Measurements from ENCODE around the gene CARS1. TPM values are rescaled to one million over a fixed set of nuclear protein-coding genes. Genes with fewer than 3 reads are reported as not detected.

CARS1 gene
- total RNA-seq, 6 donors from 2014 or later = 28.9 to 54.1 (median 43.0) TPM

- TF ChIP-seq EP300 (IDR thresholded peaks at IDR 0.05) (peak in 1 of 4 donors; percentile 47), POLR2AphosphoS5 (IDR thresholded peaks at IDR 0.05) (peak in 1 of 2 donors; percentile 83), CTCF (IDR thresholded peaks at IDR 0.05) (peak in 4 of 6 experiments; percentile 18 to 54 (median 30)), POLR2A (IDR thresholded peaks at IDR 0.05) (no peak)
- 65% methylated on average over 18 of the region's 18 CpGs for WGBS, 2 donors
- Histone ChIP-seq H3K4me3 (peak overlapping the region in 1 of 4 donors; percentile 18), H3K27me3 (no peaks in the 10 kb centered on the region), H3K36me3 (peaks cover 0 to 57% (median 17%) of the 10 kb centered on the region in 4 donors), H3K9me3 (no peaks in the 10 kb centered on the region), H3K4me1 (peaks cover 7 to 24% (median 12%) of the 10 kb centered on the region in 4 donors), H3K27ac (peak overlapping the region; percentile 41 to 77 (median 59))
- peak; percentile 71 to 90 for ATAC-seq (ENCODE audit: low FRiP score in 2 of 2)
- peak; percentile 69 to 84 for DNase-seq
Observed at GRCh38 chr11:3049430-3050243, 7.6 kb downstream of the CARS1 start.

- no peak overlapping the region for H3K27ac ChIP-seq
- 93 to 100% methylated on average over 3 to 16 of the region's 16 CpGs for WGBS, 2 donors
- ATAC-seq (ENCODE audit: low FRiP score in 2 of 2) = no peak
- no peak for TF ChIP-seq CTCF (IDR thresholded peaks at IDR 0.05)
- no peak for TF ChIP-seq EP300 (IDR thresholded peaks at IDR 0.05)
- no peak for TF ChIP-seq POLR2A (IDR thresholded peaks at IDR 0.05)
- no peak for TF ChIP-seq POLR2AphosphoS5 (IDR thresholded peaks at IDR 0.05)
- H3K4me1 ChIP-seq = peaks cover 7 to 37% (median 15%) of the 10 kb centered on the region in 4 donors
- H3K36me3 ChIP-seq = peaks cover 0 to 52% (median 18%) of the 10 kb centered on the region in 4 donors
- no peak overlapping the region for H3K4me3 ChIP-seq
- no peaks in the 10 kb centered on the region for H3K9me3 ChIP-seq
- no peak for DNase-seq
- no peaks in the 10 kb centered on the region for H3K27me3 ChIP-seq
Observed at GRCh38 chr11:3047637-3048036, 9.6 kb downstream of the CARS1 start.

GRCh38 chr11:3046641-3047040 lies 10.6 kb downstream of the CARS1 start:
- no peak for DNase-seq
- Histone ChIP-seq H3K27ac (no peak overlapping the region), H3K4me3 (no peak overlapping the region), H3K36me3 (peaks cover 4 to 50% (median 22%) of the 10 kb centered on the region in 4 donors), H3K4me1 (peaks cover 7 to 40% (median 15%) of the 10 kb centered on the region in 4 donors), H3K9me3 (no peaks in the 10 kb centered on the region), H3K27me3 (no peaks in the 10 kb centered on the region)
- ATAC-seq (ENCODE audit: low FRiP score in 2 of 2) = no peak
- no peak for TF ChIP-seq POLR2AphosphoS5 (IDR thresholded peaks at IDR 0.05)
- no peak for TF ChIP-seq EP300 (IDR thresholded peaks at IDR 0.05)
- no peak for TF ChIP-seq CTCF (IDR thresholded peaks at IDR 0.05)
- no peak for TF ChIP-seq POLR2A (IDR thresholded peaks at IDR 0.05)
- WGBS, 2 donors = 84 to 91% methylated on average over 8 of the region's 8 CpGs

GRCh38 chr11:3046190-3046589 lies 11.0 kb downstream of the CARS1 start:
- Histone ChIP-seq H3K9me3 (no peaks in the 10 kb centered on the region), H3K4me3 (no peak overlapping the region), H3K27ac (no peak overlapping the region), H3K36me3 (peaks cover 4 to 54% (median 27%) of the 10 kb centered on the region in 4 donors), H3K27me3 (no peaks in the 10 kb centered on the region), H3K4me1 (peaks cover 7 to 37% (median 15%) of the 10 kb centered on the region in 4 donors)
- DNase-seq (no peak), ATAC-seq (ENCODE audit: low FRiP score in 2 of 2) (no peak)
- TF ChIP-seq POLR2A (IDR thresholded peaks at IDR 0.05) (no peak), CTCF (IDR thresholded peaks at IDR 0.05) (peak in 1 of 6 experiments; percentile 15)
- 89 to 92% methylated on average over 9 to 11 of the region's 12 CpGs for WGBS, 2 donors
